ENCODE results near the gene XPO6.

The XPO6 gene

GRCh38 chr16:28086186-28087139 is 125.3 kb downstream of the XPO6 start:
- DNase-seq = no peak

GRCh38 chr16:28085389-28086171 is 126.2 kb downstream of the XPO6 start:
- no peak for DNase-seq

- no peak for DNase-seq
Observed at GRCh38 chr16:28084209-28084608, 127.6 kb downstream of the XPO6 start.

GRCh38 chr16:28082624-28083023 is 129.1 kb downstream of the XPO6 start:
- no peak for DNase-seq

GRCh38 chr16:28081391-28081968 is 130.3 kb downstream of the XPO6 start:
- DNase-seq = no peak

GRCh38 chr16:28078261-28078660 is 133.5 kb downstream of the XPO6 start:
- no peak for DNase-seq

GRCh38 chr16:28073836-28074235 is 137.9 kb downstream of the XPO6 start:
- no peak for DNase-seq

GRCh38 chr16:28072087-28072486 is 139.7 kb downstream of the XPO6 start:
- DNase-seq = no peak

GRCh38 chr16:28069971-28070794 is 141.6 kb downstream of the XPO6 start:
- no peak for DNase-seq

GRCh38 chr16:28068976-28069375 is 142.8 kb downstream of the XPO6 start:
- no peak for DNase-seq

GRCh38 chr16:28067604-28068379 is 144.0 kb downstream of the XPO6 start:
- no peak for DNase-seq

- DNase-seq = no peak
Observed at GRCh38 chr16:28064706-28065249, 147.0 kb downstream of the XPO6 start.

- no peak for DNase-seq
Observed at GRCh38 chr16:28064150-28064549, 147.6 kb downstream of the XPO6 start.

GRCh38 chr16:28063591-28064061 is 148.1 kb downstream of the XPO6 start, which contains the start of gene GSG1L:
Gene GSG1L, minus strand, starts transcription at chr16:28063714. Its CDS starts 290 bp downstream, at chr16:28063424.
- no peak for DNase-seq

GRCh38 chr16:28062847-28063521 is 148.8 kb downstream of the XPO6 start:
- DNase-seq = no peak

- no peak for DNase-seq
Observed at GRCh38 chr16:28062261-28062846, 149.4 kb downstream of the XPO6 start.

GRCh38 chr16:28061352-28062101 is 150.2 kb downstream of the XPO6 start:
- DNase-seq = no peak

- no peak for DNase-seq
Observed at GRCh38 chr16:28059841-28060575, 151.8 kb downstream of the XPO6 start.

Data from NCI-H1092 treated with DMSO at 0.1 percent for 48 hours (cell line).